GM12878 (cell line): ENCODE data around the gene BRCA1. TPM values are rescaled to one million over a fixed set of nuclear protein-coding genes. Genes with fewer than 3 reads are reported as not detected.

ENCODE experiments used
- ATAC-seq: fragments of 200-7000 bp; cut with Tn5 transposase; 3 replicates; pipeline ENCODE4 v1.9.1; 2020; ENCODE audit warnings: mild to moderate bottlenecking, moderate library complexity
- BruUV-seq: library from RNA; stranded (reverse); fragments of 400-500 nt; replicated peaks from 2 replicates; lab custom pipeline; 2021; lab: Mats Ljungman, UMichigan
- CTCF ChIA-PET: fragments of 300-600 bp; sonication (Branson Sonifier 250); formaldehyde crosslinking; extraction: SDS; loops from one replicate; lab custom pipeline; 2021; ENCODE audit warnings: inconsistent platforms; lab: Yijun Ruan, JAX
- POLR2A ChIA-PET: fragments of 350-600 bp; formaldehyde crosslinking; extraction: SDS; loops from one replicate; lab custom pipeline; 2021; ENCODE audit warnings: inconsistent platforms; lab: Charles Lee
- RAD21 ChIA-PET: fragments of 300-600 bp; sonication (Branson Sonifier 250); formaldehyde crosslinking; loops from one replicate; lab custom pipeline; 2023; ENCODE audit warnings: antibody characterized with exemption; ENCODE audit not compliant: unreplicated experiment; lab: Charles Lee
- SMC1A ChIA-PET: fragments of 300-600 bp; sonication (Branson Sonifier 250); formaldehyde crosslinking; loops from one replicate; lab custom pipeline; 2023; ENCODE audit not compliant: unreplicated experiment, uncharacterized antibody; lab: Charles Lee
- DNase-seq: peaks from one replicate; pipeline ENCODE4 v3.0.0-alpha.2; 2011; ENCODE audit warnings: low read depth, low spot score
- FAIRE-seq: peaks from 3 replicates; lab custom pipeline; 2011; peaks lifted over from hg19 to GRCh38; lab: Jason Lieb, UNC
- H2AFZ ChIP-seq: 2 replicates; pipeline ENCODE4 v1.6.0; 2011; ENCODE audit warnings: low read depth, low read length, control low read depth; ENCODE audit not compliant: control insufficient read depth
- H3K27ac ChIP-seq: 2 replicates; pipeline ENCODE4 v1.5.1; 2011; ENCODE audit warnings: control low read depth; ENCODE audit not compliant: control insufficient read depth, insufficient read depth
- H3K27me3 ChIP-seq, 2 experiments: replicated peaks in 1 of 2; 2 replicates each; pipeline versions ENCODE4 v1.6.0 to v1.6.1; 2011; ENCODE audit warnings: low read length in 1 of 2; ENCODE audit not compliant: control insufficient read depth in 2 of 2, insufficient read depth in 2 of 2
- H3K36me3 ChIP-seq, 2 experiments: 2 replicates each; pipeline ENCODE4 v1.5.1; 2011; ENCODE audit warnings: low read length in 1 of 2; ENCODE audit not compliant: control insufficient read depth in 2 of 2, insufficient read depth in 2 of 2
- H3K4me1 ChIP-seq: 2 replicates; pipeline ENCODE4 v1.6.1; 2011; ENCODE audit warnings: mild to moderate bottlenecking, low read length, moderate library complexity, mixed read lengths; ENCODE audit not compliant: control insufficient read depth, insufficient read depth
- H3K4me2 ChIP-seq: 2 replicates; pipeline ENCODE4 v1.6.0; 2011; ENCODE audit warnings: control low read depth; ENCODE audit not compliant: control insufficient read depth, insufficient read depth
- H3K4me3 ChIP-seq: fragments of 200-600 bp; sonication (generic); 2 replicates; pipeline ENCODE4 v1.5.1; 2016
- H3K79me2 ChIP-seq: 2 replicates; pipeline ENCODE4 v1.6.0; 2011; ENCODE audit warnings: low read length; ENCODE audit not compliant: control insufficient read depth, insufficient read depth
- H3K9ac ChIP-seq: 2 replicates; pipeline ENCODE4 v1.8.0; 2011; ENCODE audit warnings: low read length, control low read depth, mixed read lengths; ENCODE audit not compliant: control insufficient read depth, insufficient read depth
- H3K9me3 ChIP-seq: replicated peaks from 3 replicates; pipeline ENCODE4 v1.5.1; 2011; ENCODE audit warnings: mild to moderate bottlenecking, low read length; ENCODE audit not compliant: control insufficient read depth, insufficient read depth
- H4K20me1 ChIP-seq: 2 replicates; pipeline ENCODE4 v1.6.0; 2011; ENCODE audit not compliant: control insufficient read depth, insufficient read depth
- CBX3 ChIP-seq: fragments of 200-600 bp; sonication (generic); IDR thresholded peaks from 2 replicates; pipeline ENCODE4 v1.6.1; 2016; ENCODE audit warnings: low read depth, borderline replicate concordance
- DPF2 ChIP-seq: fragments of 450-650 bp; IDR thresholded peaks from 2 replicates; pipeline ENCODE4 v1.6.1; 2017; ENCODE audit warnings: mild to moderate bottlenecking
- EED ChIP-seq: sonication (generic); IDR thresholded peaks from 2 replicates; pipeline ENCODE4 v1.6.1; 2016; ENCODE audit warnings: antibody characterized with exemption, low read depth
- IKZF2 ChIP-seq, 2 experiments: fragments of 450-650 bp; IDR thresholded peaks; 2 replicates each; pipeline ENCODE4 v1.6.1; 2017; ENCODE audit warnings: mild to moderate bottlenecking in 2 of 2, moderate library complexity in 2 of 2
- MTA3 ChIP-seq: IDR thresholded peaks from 2 replicates; pipeline ENCODE4 v1.6.1; 2012; ENCODE audit warnings: low read length, inconsistent platforms, borderline replicate concordance
- PAX5 ChIP-seq: IDR thresholded peaks from 2 replicates; pipeline ENCODE4 v1.6.1; 2011; ENCODE audit warnings: low read depth, low read length, borderline replicate concordance
- PML ChIP-seq: IDR thresholded peaks from 2 replicates; pipeline ENCODE4 v1.6.1; 2012; ENCODE audit warnings: low read length, inconsistent platforms
- RCOR1 ChIP-seq: conservative IDR thresholded peaks from 2 replicates; pipeline ENCODE4 v1.6.1; 2012; ENCODE audit warnings: low read depth, low read length, improper control_type of control experiment
- RFX5 ChIP-seq: IDR thresholded peaks from 2 replicates; pipeline ENCODE4 v1.6.1; 2011; ENCODE audit warnings: low read depth, low read length, improper control_type of control experiment
- STAT1 ChIP-seq: fragments of 450-650 bp; conservative IDR thresholded peaks from 2 replicates; pipeline ENCODE4 v1.6.1; 2014; ENCODE audit warnings: antibody characterized with exemption, mild to moderate bottlenecking
- SUZ12 ChIP-seq: fragments of 200-600 bp; sonication (generic); IDR thresholded peaks from one replicate; pipeline ENCODE4 v1.6.1; 2018; ENCODE audit warnings: antibody characterized with exemption, mild to moderate bottlenecking; ENCODE audit not compliant: unreplicated experiment
- WGBS: methylation state at CpG from one replicate; pipeline ENCODE4 v1.1.6; 2016; ENCODE audit warnings: low lambda C conversion rate; ENCODE audit not compliant: insufficient replicate concordance, insufficient coverage; ENCODE audit errors: missing lambda C conversion rate; 5-methylcytosine and 5-hydroxymethylcytosine counted together
- in situ Hi-C: fragments of 300-500 bp; cut with MboI; formaldehyde crosslinking; loops from 9 replicates; pipeline ENCODE4 v1.14.3; 2018; ENCODE audit warnings: mixed read lengths
- intact Hi-C: fragments of 100-400 bp; cut with micrococcal nuclease; formaldehyde crosslinking; loops from one replicate; pipeline ENCODE4 v1.14.2; 2022; ENCODE audit not compliant: unreplicated experiment
- polyA plus RNA-seq, 11 experiments: library from polyadenylated mRNA; depleted of rRNA in 4 of 11; unstranded in 6 of 11; stranded (reverse) in 5 of 11; fragments of >200 nt; fragmentation: Nextera tagmentation in 4 of 11; fragmentation: Illumina TruSeq in 1 of 11; extraction: Ambion mirVana in 4 of 11; extraction: Trizol in 1 of 11; gene quantifications; 1 replicate in 1 of 11; 2 replicates in 10 of 11; pipeline versions ENCODE4 v1.2.1 to v1.2.3, GENCODE V29; 2011 to 2016; ENCODE audit warnings: inconsistent platforms in 2 of 11, missing spikeins in 2 of 11, low read depth in 1 of 11
- total RNA-seq, 4 experiments: library from RNA; depleted of rRNA in 3 of 4; stranded (reverse); fragments of >200 nt in 3 of 4; fragmentation: Illumina TruSeq in 1 of 4; extraction: Trizol in 1 of 4; gene quantifications; 2 replicates each; pipeline versions ENCODE4 v1.2.1 to v1.2.3, GENCODE V29; 2013 to 2021
- TF ChIP-seq, protein P1 (sequence below): fragments of 450-650 bp; IDR thresholded peaks from 2 replicates; pipeline ENCODE4 v1.6.1; 2014; ENCODE audit warnings: mild to moderate bottlenecking
- TF ChIP-seq, protein P2 (sequence below): IDR thresholded peaks from 2 replicates; pipeline ENCODE4 v1.6.1; 2011; ENCODE audit warnings: borderline replicate concordance, low read depth, mild to moderate bottlenecking, moderate library complexity, mixed read lengths, low read length; ENCODE audit not compliant: insufficient read depth; ENCODE audit errors: extremely low read length
- TF ChIP-seq, protein P3 (sequence below): fragments of 450-650 bp; IDR thresholded peaks from 2 replicates; pipeline ENCODE4 v1.6.1; 2017; ENCODE audit warnings: mild to moderate bottlenecking
- TF ChIP-seq, protein P4 (sequence below): IDR thresholded peaks from 2 replicates; pipeline ENCODE4 v1.6.1; 2012; ENCODE audit warnings: low read depth, low read length, improper control_type of control experiment
- TF ChIP-seq, protein P5 (sequence below): fragments of 450-650 bp; IDR thresholded peaks from 2 replicates; pipeline ENCODE4 v1.6.1; 2017; ENCODE audit warnings: mild to moderate bottlenecking, low read depth, inconsistent platforms; ENCODE audit not compliant: poor library complexity, severe bottlenecking

BRCA1 gene
- total and polyA plus RNA-seq, 10 of the 15 experiments (the other 5 are each of a cell fraction or from before 2014, with no cell fraction given): 16.8 to 71.2 (median 44.2) TPM

DNA sequence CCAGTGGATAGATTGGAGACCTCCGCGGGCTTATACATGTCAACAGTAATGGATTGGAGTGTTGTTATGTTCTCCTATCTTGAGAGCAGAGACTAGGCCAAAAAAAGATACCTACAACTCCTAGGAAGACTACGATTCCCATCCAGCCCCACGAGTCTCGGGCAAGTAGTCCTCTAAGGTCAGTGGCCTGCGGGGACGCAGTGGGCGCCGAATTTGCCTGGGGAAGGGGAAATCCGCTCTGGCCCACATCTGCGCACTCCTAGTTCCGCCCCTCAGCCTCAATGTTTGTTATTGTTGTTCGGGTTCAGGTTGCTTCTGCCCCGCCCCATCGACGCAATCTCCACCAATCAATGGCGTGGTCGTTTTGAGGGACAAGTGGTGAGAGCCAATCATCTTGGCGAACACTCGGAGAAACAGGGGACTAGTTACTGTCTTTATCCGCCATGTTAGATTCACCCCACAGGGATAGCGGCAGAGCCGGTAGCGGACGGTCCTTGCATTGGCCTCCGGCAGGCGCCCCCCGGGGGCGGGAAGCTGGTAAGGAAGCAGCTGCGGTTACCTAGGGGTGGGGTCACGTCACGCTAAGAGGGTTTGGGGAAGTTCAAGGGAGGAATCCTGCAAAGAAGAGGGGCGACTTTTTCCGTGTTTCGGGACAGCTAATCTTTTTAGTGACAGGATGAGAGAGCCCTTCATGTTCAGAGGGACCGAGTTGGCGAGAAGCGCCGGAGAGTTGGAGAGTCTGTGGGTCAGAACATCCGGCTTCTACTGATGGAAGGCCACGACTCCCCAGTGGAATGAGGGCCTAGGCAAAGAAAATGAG is 45.8 kb upstream of the BRCA1 start, which contains the start of gene NBR1:
NBR1 (plus strand) TSS at position 449 of the 820 bp plus-strand sequence. CDS start 4,586 bp downstream, outside the sequence.
- no peaks in the 10 kb centered on the region for H3K9me3 ChIP-seq
- peak within 1 kb of the TSS; percentile 96 for H2AFZ ChIP-seq
- WGBS: under 1% methylated on average over 41 of the region's 41 CpGs
- BruUV-seq: no TSS peak
- ChIA-PET RAD21 (interaction anchor here (0.5 to 1.9 kb wide), 3 partner anchors 41 to 144 kb away, joined by 3 to 15 read pairs (median 8); partner anchors contain the start of gene TMEM106A), POLR2A (interaction anchor here (0.5 to 1.7 kb wide), 6 partner anchors 41 to 494 kb away, joined by 3 to 17 read pairs (median 5); partner anchors contain the start of genes BRCA1, PLEKHH3 and TMEM106A), CTCF (interaction anchor here (0.6 to 2.0 kb wide), 5 partner anchors 40 to 173 kb away, joined by 3 to 9 read pairs (median 4); partner anchors contain the start of genes RPL27 and TMEM106A), SMC1A (interaction anchor here (1.1 to 1.7 kb wide), 7 partner anchors 42 to 164 kb away, joined by 4 to 10 read pairs (median 5); partner anchors contain the start of gene IFI35)
- peaks cover 30% of the 10 kb centered on the region for H3K79me2 ChIP-seq
- H3K4me2 ChIP-seq: peak within 1 kb of the TSS; percentile 99
- peak within 1 kb of the TSS; percentile 78 for H3K4me3 ChIP-seq
- intact Hi-C loops: loop anchor here (1.0 kb wide), 1 partner anchor 46 kb away; the partner anchor contains the start of gene BRCA1
- no peaks in the 10 kb centered on the region for H3K27me3 ChIP-seq
- no peaks in the 10 kb centered on the region for H4K20me1 ChIP-seq
- peak; percentile 95 for FAIRE-seq
- H3K9ac ChIP-seq: peak within 1 kb of the TSS; percentile 93
- H3K4me1 ChIP-seq: no peaks in the 10 kb centered on the region
- in situ Hi-C loops: loop anchor here (5.0 kb wide), 1 partner anchor 36 kb away; no protein-coding TSS in a partner anchor
- DNase-seq: peak; percentile 100
- H3K36me3 ChIP-seq: no peaks in the 10 kb centered on the region
- ATAC-seq: peak; percentile 88
- H3K27ac ChIP-seq: peak within 1 kb of the TSS; percentile 96
- TF ChIP-seq PAX5 (no peak; the same call in 1 of the 2 replicates), EED (peak; percentile 89), RCOR1 (no peak), PML (peak; percentile 91), DPF2 (peak; percentile 91), MTA3 (no peak), CBX3 (no peak), SUZ12 (no peak), IKZF2 (IDR thresholded peaks at IDR 0.05) (peak; percentile 74 to 83), STAT1 (no peak), RFX5 (peak; percentile 51; the same call in 1 of the 2 replicates)
- TF ChIP-seq, protein P1, sequence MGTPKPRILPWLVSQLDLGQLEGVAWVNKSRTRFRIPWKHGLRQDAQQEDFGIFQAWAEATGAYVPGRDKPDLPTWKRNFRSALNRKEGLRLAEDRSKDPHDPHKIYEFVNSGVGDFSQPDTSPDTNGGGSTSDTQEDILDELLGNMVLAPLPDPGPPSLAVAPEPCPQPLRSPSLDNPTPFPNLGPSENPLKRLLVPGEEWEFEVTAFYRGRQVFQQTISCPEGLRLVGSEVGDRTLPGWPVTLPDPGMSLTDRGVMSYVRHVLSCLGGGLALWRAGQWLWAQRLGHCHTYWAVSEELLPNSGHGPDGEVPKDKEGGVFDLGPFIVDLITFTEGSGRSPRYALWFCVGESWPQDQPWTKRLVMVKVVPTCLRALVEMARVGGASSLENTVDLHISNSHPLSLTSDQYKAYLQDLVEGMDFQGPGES: peak; percentile 80
- TF ChIP-seq, protein P2, sequence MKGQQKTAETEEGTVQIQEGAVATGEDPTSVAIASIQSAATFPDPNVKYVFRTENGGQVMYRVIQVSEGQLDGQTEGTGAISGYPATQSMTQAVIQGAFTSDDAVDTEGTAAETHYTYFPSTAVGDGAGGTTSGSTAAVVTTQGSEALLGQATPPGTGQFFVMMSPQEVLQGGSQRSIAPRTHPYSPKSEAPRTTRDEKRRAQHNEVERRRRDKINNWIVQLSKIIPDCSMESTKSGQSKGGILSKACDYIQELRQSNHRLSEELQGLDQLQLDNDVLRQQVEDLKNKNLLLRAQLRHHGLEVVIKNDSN: no peak
- TF ChIP-seq, protein P3, sequence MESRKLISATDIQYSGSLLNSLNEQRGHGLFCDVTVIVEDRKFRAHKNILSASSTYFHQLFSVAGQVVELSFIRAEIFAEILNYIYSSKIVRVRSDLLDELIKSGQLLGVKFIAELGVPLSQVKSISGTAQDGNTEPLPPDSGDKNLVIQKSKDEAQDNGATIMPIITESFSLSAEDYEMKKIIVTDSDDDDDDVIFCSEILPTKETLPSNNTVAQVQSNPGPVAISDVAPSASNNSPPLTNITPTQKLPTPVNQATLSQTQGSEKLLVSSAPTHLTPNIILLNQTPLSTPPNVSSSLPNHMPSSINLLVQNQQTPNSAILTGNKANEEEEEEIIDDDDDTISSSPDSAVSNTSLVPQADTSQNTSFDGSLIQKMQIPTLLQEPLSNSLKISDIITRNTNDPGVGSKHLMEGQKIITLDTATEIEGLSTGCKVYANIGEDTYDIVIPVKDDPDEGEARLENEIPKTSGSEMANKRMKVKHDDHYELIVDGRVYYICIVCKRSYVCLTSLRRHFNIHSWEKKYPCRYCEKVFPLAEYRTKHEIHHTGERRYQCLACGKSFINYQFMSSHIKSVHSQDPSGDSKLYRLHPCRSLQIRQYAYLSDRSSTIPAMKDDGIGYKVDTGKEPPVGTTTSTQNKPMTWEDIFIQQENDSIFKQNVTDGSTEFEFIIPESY: no peak
- TF ChIP-seq, protein P4, sequence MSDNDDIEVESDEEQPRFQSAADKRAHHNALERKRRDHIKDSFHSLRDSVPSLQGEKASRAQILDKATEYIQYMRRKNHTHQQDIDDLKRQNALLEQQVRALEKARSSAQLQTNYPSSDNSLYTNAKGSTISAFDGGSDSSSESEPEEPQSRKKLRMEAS: no peak
- TF ChIP-seq, protein P5, sequence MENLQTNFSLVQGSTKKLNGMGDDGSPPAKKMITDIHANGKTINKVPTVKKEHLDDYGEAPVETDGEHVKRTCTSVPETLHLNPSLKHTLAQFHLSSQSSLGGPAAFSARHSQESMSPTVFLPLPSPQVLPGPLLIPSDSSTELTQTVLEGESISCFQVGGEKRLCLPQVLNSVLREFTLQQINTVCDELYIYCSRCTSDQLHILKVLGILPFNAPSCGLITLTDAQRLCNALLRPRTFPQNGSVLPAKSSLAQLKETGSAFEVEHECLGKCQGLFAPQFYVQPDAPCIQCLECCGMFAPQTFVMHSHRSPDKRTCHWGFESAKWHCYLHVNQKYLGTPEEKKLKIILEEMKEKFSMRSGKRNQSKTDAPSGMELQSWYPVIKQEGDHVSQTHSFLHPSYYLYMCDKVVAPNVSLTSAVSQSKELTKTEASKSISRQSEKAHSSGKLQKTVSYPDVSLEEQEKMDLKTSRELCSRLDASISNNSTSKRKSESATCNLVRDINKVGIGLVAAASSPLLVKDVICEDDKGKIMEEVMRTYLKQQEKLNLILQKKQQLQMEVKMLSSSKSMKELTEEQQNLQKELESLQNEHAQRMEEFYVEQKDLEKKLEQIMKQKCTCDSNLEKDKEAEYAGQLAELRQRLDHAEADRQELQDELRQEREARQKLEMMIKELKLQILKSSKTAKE: no peak
